ENCODE results near the gene HSBP1L1. TPM values are rescaled to one million over a fixed set of nuclear protein-coding genes. Genes with fewer than 3 reads are reported as not detected.
A peak's percentile ranks its signal among the peaks of the same experiment; 100 is the strongest.

HSBP1L1 gene
- total and polyA plus RNA-seq, 2 of the 13 experiments (the other 11 are each of a cell fraction or from before 2014, with no cell fraction given), result 22.6 to 45.1 TPM

DNA sequence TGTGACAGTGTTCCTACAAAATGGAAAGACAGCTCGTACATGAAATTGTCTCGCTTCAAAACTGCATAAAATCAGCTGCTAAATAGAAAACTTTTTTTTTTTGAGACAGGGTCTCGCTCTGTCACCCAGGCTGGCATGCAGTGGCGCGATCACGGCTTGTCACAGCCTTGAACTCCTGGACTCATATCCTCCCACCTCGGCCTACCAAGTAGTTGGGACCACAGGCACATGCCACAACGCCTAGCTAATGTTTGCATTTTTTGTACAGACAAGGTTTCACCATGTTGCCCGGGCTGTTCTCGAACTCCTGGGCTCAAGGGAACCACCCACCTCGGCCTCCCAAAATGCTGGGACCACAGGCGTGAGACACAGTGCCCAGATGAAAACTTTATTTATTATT lies 20.7 kb downstream of the HSBP1L1 start (continued):
- TF ChIP-seq ZNF670 (CRISPR knock-in tag; IDR thresholded peaks at IDR 0.05; ENCODE audit: borderline replicate concordance), result no peak
- 0 out of 2 replicates have a peak, but pooled peaks have one; percentile 59 for TF ChIP-seq FOXO1 (CRISPR knock-in tag; IDR thresholded peaks at IDR 0.05)
- TF ChIP-seq ZNF10 (CRISPR knock-in tag; IDR thresholded peaks at IDR 0.05; ENCODE audit: borderline replicate concordance, low read depth), result no peak
- TF ChIP-seq HNRNPL (IDR thresholded peaks at IDR 0.05; ENCODE audit: low read depth, low read length), result no peak
- TF ChIP-seq SAFB2 (CRISPR knock-in tag; IDR thresholded peaks at IDR 0.05; ENCODE audit: borderline replicate concordance, low read depth), result no peak
- TF ChIP-seq ZNF253 (CRISPR knock-in tag; IDR thresholded peaks at IDR 0.05; ENCODE audit: borderline replicate concordance), result no peak
- TF ChIP-seq, protein P1, sequence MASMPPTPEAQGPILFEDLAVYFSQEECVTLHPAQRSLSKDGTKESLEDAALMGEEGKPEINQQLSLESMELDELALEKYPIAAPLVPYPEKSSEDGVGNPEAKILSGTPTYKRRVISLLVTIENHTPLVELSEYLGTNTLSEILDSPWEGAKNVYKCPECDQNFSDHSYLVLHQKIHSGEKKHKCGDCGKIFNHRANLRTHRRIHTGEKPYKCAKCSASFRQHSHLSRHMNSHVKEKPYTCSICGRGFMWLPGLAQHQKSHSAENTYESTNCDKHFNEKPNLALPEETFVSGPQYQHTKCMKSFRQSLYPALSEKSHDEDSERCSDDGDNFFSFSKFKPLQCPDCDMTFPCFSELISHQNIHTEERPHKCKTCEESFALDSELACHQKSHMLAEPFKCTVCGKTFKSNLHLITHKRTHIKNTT (CRISPR knock-in tag; IDR thresholded peaks at IDR 0.05), result no peak
- no peak for TF ChIP-seq RAD21 (CRISPR knock-in tag; IDR thresholded peaks at IDR 0.05)
- TF ChIP-seq TGIF2 (CRISPR knock-in tag; IDR thresholded peaks at IDR 0.05), result no peak
- TF ChIP-seq, protein P2, sequence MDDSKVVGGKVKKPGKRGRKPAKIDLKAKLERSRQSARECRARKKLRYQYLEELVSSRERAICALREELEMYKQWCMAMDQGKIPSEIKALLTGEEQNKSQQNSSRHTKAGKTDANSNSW (CRISPR knock-in tag; IDR thresholded peaks at IDR 0.05; ENCODE audit: borderline replicate concordance), result no peak
- no peak for TF ChIP-seq SP2 (CRISPR knock-in tag; IDR thresholded peaks at IDR 0.05)
- no peak for TF ChIP-seq SP1 (IDR thresholded peaks at IDR 0.05)
- no peak for TF ChIP-seq SP1 (CRISPR knock-in tag; IDR thresholded peaks at IDR 0.05)
- peak; percentile 51; the same call in 1 of the 2 replicates for TF ChIP-seq HDAC1 (CRISPR knock-in tag; IDR thresholded peaks at IDR 0.05)
- no peak for TF ChIP-seq PAWR (CRISPR knock-in tag; IDR thresholded peaks at IDR 0.05; ENCODE audit: borderline replicate concordance)
- TF ChIP-seq YY1 (IDR thresholded peaks at IDR 0.05; ENCODE audit: insufficient read depth, insufficient replicate concordance, low read depth, low read length), result no peak
- TF ChIP-seq, protein P3, sequence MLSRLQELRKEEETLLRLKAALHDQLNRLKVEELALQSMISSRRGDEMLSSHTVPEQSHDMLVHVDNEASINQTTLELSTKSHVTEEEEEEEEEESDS (CRISPR knock-in tag; IDR thresholded peaks at IDR 0.05; ENCODE audit: borderline replicate concordance), result no peak
- TF ChIP-seq ZBTB8A (CRISPR knock-in tag; IDR thresholded peaks at IDR 0.05; ENCODE audit: borderline replicate concordance, low read depth), result no peak
- TF ChIP-seq, protein P4, sequence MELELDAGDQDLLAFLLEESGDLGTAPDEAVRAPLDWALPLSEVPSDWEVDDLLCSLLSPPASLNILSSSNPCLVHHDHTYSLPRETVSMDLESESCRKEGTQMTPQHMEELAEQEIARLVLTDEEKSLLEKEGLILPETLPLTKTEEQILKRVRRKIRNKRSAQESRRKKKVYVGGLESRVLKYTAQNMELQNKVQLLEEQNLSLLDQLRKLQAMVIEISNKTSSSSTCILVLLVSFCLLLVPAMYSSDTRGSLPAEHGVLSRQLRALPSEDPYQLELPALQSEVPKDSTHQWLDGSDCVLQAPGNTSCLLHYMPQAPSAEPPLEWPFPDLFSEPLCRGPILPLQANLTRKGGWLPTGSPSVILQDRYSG (CRISPR knock-in tag; IDR thresholded peaks at IDR 0.05), result no peak
- TF ChIP-seq ZSCAN31 (CRISPR knock-in tag; IDR thresholded peaks at IDR 0.05; ENCODE audit: low read depth), result no peak
- TF ChIP-seq HOXA9 (CRISPR knock-in tag; IDR thresholded peaks at IDR 0.05; ENCODE audit: borderline replicate concordance), result no peak
- TF ChIP-seq FOXC1 (CRISPR knock-in tag; IDR thresholded peaks at IDR 0.05; ENCODE audit: borderline replicate concordance), result no peak
- no peak for TF ChIP-seq EZH2 (conservative IDR thresholded peaks at IDR 0.05; ENCODE audit: low read depth, low read length)
- TF ChIP-seq, protein P5, sequence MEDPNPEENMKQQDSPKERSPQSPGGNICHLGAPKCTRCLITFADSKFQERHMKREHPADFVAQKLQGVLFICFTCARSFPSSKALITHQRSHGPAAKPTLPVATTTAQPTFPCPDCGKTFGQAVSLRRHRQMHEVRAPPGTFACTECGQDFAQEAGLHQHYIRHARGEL (CRISPR knock-in tag; IDR thresholded peaks at IDR 0.05), result no peak
- no peak for TF ChIP-seq KAT2B (IDR thresholded peaks at IDR 0.05; ENCODE audit: borderline replicate concordance, low read depth, low read length)
- TF ChIP-seq SIN3A (IDR thresholded peaks at IDR 0.05; ENCODE audit: borderline replicate concordance, low read depth, low read length), result no peak
- no peak for TF ChIP-seq TMF1 (CRISPR knock-in tag; IDR thresholded peaks at IDR 0.05; ENCODE audit: low read depth)
- TF ChIP-seq PAX8 (CRISPR knock-in tag; IDR thresholded peaks at IDR 0.05; ENCODE audit: borderline replicate concordance), result no peak
- no peak for TF ChIP-seq WIZ (CRISPR knock-in tag; IDR thresholded peaks at IDR 0.05)

Measured in HepG2 (cell line).